ENCODE measurements around the gene CDH13. TPM values are rescaled to one million over a fixed set of nuclear protein-coding genes. Genes with fewer than 3 reads are reported as not detected.

The CDH13 gene
- total RNA-seq, 2 experiments from 2014 or later, result not detected

- TF ChIP-seq EZH2phosphoT487 (IDR thresholded peaks at IDR 0.05; ENCODE audit: borderline replicate concordance, low read depth, low read length) (no peak), CTCF (conservative IDR thresholded peaks at IDR 0.05; ENCODE audit: low read length) (no peak)
- BruUV-seq (replicated peaks), result no TSS peak
- no peak overlapping the region for H3K4me2 ChIP-seq (ENCODE audit: low read length)
- no peak overlapping the region for H2AFZ ChIP-seq (ENCODE audit: low read length)
- H3K4me3 ChIP-seq (ENCODE audit: low read depth, low read length, poor library complexity, severe bottlenecking), result no peak overlapping the region
- H3K9me3 ChIP-seq (ENCODE audit: low read length), result no peaks in the 10 kb centered on the region
- H3K9me2 ChIP-seq (ENCODE audit: insufficient read depth, low read length), result no peaks in the 10 kb centered on the region
- intact Hi-C loops (cut with micrococcal nuclease; ENCODE audit: unreplicated experiment), result no loop called here
- POLR2A ChIA-PET, result interaction anchor here (1.5 kb wide), 1 partner anchor 52 kb away, joined by 3 read pairs; no protein-coding TSS in a partner anchor
- H3K27ac ChIP-seq (ENCODE audit: low read depth, low read length, poor library complexity, severe bottlenecking), result no peak overlapping the region
- H3K79me2 ChIP-seq (ENCODE audit: insufficient read depth, low read depth, low read length), result no peaks in the 10 kb centered on the region
- no peaks in the 10 kb centered on the region for H4K20me1 ChIP-seq (ENCODE audit: insufficient read depth, low read length)
- DNase-seq (ENCODE audit: low spot score), result no peak
- peaks cover 7% of the 10 kb centered on the region for H3K4me1 ChIP-seq (ENCODE audit: insufficient read depth, low read length, poor library complexity, severe bottlenecking)
- no peaks in the 10 kb centered on the region for H3K36me3 ChIP-seq (ENCODE audit: insufficient read depth, low read length)
- CTCF ChIA-PET (ENCODE audit: unreplicated experiment), result no interaction called here
These were observed 1209.1 kb downstream of the CDH13 start for GRCh38 chr16:83835586-83836566.

- no TSS peak for BruUV-seq (replicated peaks)
- ChIA-PET POLR2A (no interaction called here), CTCF (ENCODE audit: unreplicated experiment) (no interaction called here)
- no peaks in the 10 kb centered on the region for H4K20me1 ChIP-seq (ENCODE audit: insufficient read depth, low read length)
- TF ChIP-seq EZH2phosphoT487 (IDR thresholded peaks at IDR 0.05; ENCODE audit: borderline replicate concordance, low read depth, low read length) (no peak), CTCF (conservative IDR thresholded peaks at IDR 0.05; ENCODE audit: low read length) (no peak)
- H3K27ac ChIP-seq (ENCODE audit: low read depth, low read length, poor library complexity, severe bottlenecking), result no peak overlapping the region
- DNase-seq (ENCODE audit: low spot score), result no peak
- no peak overlapping the region for H3K4me3 ChIP-seq (ENCODE audit: low read depth, low read length, poor library complexity, severe bottlenecking)
- intact Hi-C loops (cut with micrococcal nuclease; ENCODE audit: unreplicated experiment), result no loop called here
- no peaks in the 10 kb centered on the region for H3K9me2 ChIP-seq (ENCODE audit: insufficient read depth, low read length)
- no peaks in the 10 kb centered on the region for H3K79me2 ChIP-seq (ENCODE audit: insufficient read depth, low read depth, low read length)
- H3K36me3 ChIP-seq (ENCODE audit: insufficient read depth, low read length), result no peaks in the 10 kb centered on the region
- H2AFZ ChIP-seq (ENCODE audit: low read length), result no peak overlapping the region
- no peak overlapping the region for H3K4me2 ChIP-seq (ENCODE audit: low read length)
- no peaks in the 10 kb centered on the region for H3K9me3 ChIP-seq (ENCODE audit: low read length)
- peaks cover 17% of the 10 kb centered on the region for H3K4me1 ChIP-seq (ENCODE audit: insufficient read depth, low read length, poor library complexity, severe bottlenecking)
These were observed 1210.8 kb downstream of the CDH13 start for GRCh38 chr16:83837566-83837965.

GRCh38 chr16:83838151-83838550, 1211.4 kb downstream of the CDH13 start:
- intact Hi-C loops (cut with micrococcal nuclease; ENCODE audit: unreplicated experiment), result no loop called here
- no peaks in the 10 kb centered on the region for H3K79me2 ChIP-seq (ENCODE audit: insufficient read depth, low read depth, low read length)
- ChIA-PET POLR2A (no interaction called here), CTCF (ENCODE audit: unreplicated experiment) (no interaction called here)
- H2AFZ ChIP-seq (ENCODE audit: low read length), result no peak overlapping the region
- H3K4me1 ChIP-seq (ENCODE audit: insufficient read depth, low read length, poor library complexity, severe bottlenecking), result peaks cover 23% of the 10 kb centered on the region
- H3K4me3 ChIP-seq (ENCODE audit: low read depth, low read length, poor library complexity, severe bottlenecking), result no peak overlapping the region
- DNase-seq (ENCODE audit: low spot score), result no peak
- no peaks in the 10 kb centered on the region for H3K9me3 ChIP-seq (ENCODE audit: low read length)
- no peaks in the 10 kb centered on the region for H3K36me3 ChIP-seq (ENCODE audit: insufficient read depth, low read length)
- BruUV-seq (replicated peaks), result no TSS peak
- H4K20me1 ChIP-seq (ENCODE audit: insufficient read depth, low read length), result no peaks in the 10 kb centered on the region
- H3K4me2 ChIP-seq (ENCODE audit: low read length), result no peak overlapping the region
- TF ChIP-seq EZH2phosphoT487 (IDR thresholded peaks at IDR 0.05; ENCODE audit: borderline replicate concordance, low read depth, low read length) (no peak), CTCF (conservative IDR thresholded peaks at IDR 0.05; ENCODE audit: low read length) (no peak)
- no peak overlapping the region for H3K27ac ChIP-seq (ENCODE audit: low read depth, low read length, poor library complexity, severe bottlenecking)
- no peaks in the 10 kb centered on the region for H3K9me2 ChIP-seq (ENCODE audit: insufficient read depth, low read length)

Measured in OCI-LY7 (cell line).